Fibroblast of the aortic adventitia (primary cell): ENCODE results near the gene BAG5. TPM values are rescaled to one million over a fixed set of nuclear protein-coding genes. Genes with fewer than 3 reads are reported as not detected.

Experiments used
- DNase-seq: peaks from one replicate; pipeline ENCODE4 v3.0.0-alpha.2; 2010; ENCODE audit warnings: low read depth
- H3K4me3 ChIP-seq: 2 replicates; pipeline ENCODE4 v1.5.1; 2011; ENCODE audit warnings: low read depth, mild to moderate bottlenecking, control low read depth, low read length, moderate library complexity
- total RNA-seq: library from RNA; depleted of rRNA; stranded (reverse); fragments of >200 nt; gene quantifications from 2 replicates; pipeline ENCODE4 v1.2.3, GENCODE V29; 2012; ENCODE audit warnings: low replicate concordance
- TF ChIP-seq, protein P1 (sequence below): IDR thresholded peaks from 2 replicates; pipeline ENCODE4 v1.5.1; 2011; ENCODE audit warnings: mild to moderate bottlenecking, low read length, control low read depth, inconsistent platforms; ENCODE audit not compliant: insufficient read depth

BAG5 gene
- total RNA-seq, 1 donor: 37.9 TPM

DNA sequence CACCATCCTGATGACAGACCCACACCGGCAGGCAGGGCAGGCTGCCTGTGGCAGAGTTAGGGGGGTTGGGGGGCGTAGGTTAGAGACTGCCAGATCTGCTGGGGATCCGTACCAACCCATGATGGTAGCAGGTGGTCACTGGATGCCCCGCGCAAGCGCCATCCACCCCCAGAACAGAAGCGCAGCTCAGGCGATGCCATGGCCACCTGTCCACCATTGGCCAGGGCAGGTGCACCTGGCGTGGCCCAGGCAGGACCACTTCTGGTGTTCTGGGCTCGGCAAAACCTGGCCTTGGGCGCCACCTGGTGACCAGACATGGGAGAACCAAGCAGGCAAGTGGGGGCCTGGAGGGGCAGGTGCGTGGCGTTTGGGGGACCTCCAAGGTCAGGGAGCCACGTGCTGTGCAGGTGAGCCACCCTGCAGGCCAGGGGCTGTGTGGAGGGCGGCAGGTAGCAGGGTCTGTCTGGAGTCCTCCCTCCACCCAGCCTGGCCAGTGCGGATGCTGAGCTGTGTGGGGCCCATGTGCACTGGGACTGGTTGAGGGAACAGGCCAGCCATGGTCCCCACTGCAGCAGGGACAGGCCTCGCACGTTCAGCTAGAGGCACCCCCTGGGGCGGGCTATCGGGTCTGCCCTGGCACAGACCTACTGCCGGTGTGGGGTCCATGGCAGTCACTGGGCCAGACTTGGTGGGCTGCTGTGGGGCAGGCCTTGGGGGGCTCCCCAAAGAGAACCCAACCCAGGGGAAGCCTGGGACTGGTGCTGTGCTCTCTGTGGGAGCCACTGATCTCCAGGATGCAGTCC, 15.6 kb downstream of the BAG5 start:
- peak; percentile 52 for DNase-seq

DNA sequence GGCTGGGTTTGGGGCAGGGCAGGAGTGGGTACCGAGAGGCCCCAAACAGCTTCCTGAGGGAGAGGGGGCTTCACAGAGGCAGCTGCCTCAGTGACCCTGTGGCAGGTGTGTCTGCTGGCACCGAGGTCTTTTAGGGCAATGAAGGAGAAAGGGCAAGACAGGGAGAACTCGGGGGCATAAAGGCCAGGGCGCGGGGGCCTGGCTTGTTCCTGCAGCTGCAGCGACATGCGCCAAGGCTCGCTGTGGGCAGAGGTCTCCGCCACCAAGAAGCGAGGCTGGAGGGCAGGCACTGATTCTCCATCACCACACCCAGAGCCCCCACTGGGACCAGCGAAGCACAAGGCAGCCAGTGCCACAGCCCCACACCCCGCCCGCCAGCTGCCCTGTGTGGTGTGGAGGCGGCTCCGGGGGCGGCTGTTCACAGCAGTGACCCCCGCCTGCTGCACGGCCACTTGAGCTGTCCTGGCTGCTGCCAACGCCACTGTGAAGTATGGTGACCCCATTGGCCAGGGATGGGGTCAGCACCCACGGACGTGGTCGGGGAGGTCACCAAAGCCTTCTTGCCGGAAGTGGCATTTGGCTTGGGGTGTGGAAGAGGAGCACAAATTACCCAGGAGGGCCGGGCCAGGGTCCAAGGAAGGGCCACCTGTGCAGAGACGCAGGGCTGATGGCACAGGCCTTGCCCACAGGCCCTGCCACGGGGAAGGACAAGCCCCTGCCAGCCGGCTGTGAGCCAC, 16.4 kb downstream of the BAG5 start:
- TF ChIP-seq, protein P1, sequence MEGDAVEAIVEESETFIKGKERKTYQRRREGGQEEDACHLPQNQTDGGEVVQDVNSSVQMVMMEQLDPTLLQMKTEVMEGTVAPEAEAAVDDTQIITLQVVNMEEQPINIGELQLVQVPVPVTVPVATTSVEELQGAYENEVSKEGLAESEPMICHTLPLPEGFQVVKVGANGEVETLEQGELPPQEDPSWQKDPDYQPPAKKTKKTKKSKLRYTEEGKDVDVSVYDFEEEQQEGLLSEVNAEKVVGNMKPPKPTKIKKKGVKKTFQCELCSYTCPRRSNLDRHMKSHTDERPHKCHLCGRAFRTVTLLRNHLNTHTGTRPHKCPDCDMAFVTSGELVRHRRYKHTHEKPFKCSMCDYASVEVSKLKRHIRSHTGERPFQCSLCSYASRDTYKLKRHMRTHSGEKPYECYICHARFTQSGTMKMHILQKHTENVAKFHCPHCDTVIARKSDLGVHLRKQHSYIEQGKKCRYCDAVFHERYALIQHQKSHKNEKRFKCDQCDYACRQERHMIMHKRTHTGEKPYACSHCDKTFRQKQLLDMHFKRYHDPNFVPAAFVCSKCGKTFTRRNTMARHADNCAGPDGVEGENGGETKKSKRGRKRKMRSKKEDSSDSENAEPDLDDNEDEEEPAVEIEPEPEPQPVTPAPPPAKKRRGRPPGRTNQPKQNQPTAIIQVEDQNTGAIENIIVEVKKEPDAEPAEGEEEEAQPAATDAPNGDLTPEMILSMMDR: no peak
- H3K4me3 ChIP-seq: no peak overlapping the region
- no peak for DNase-seq

More for the DNA sequence above, 15.6 kb downstream of the BAG5 start:
- H3K4me3 ChIP-seq: no peak overlapping the region
- TF ChIP-seq, protein P1: peak; percentile 81

DNA sequence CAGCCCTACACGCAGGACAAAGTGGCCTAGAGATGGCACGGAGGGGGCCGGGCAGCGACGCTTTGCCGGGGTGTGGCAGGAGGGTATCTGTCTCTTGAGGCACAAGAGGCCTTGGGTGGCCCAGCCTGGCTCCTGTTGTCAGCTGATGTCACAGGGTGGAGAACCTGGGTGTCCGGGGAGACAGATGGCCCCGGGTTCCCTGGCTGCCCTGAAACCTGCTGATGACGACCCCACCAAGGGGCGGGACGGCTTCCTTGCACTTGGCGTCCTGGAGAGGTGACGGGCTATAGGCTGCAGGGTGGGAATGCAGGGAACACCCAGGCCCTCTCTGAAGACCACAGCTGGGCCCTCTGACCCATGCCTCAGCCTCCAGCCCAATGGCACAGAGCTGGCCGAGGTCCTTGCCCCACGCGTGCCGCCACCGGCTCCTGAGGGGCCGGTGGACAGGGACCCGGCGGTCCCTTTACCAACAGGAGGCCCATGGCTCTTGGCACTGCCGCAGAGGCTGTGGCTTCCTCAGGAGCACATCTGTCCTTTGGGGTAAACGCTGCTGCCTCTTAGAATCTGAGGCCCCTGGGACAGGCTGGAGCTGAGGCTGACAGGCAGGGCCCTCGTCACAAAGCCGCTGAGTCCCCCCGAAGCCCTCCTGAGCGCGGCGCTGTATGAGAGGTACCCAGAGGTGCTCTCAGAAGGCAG, 17.1 kb downstream of the BAG5 start:
- H3K4me3 ChIP-seq: no peak overlapping the region
- no peak for DNase-seq
- TF ChIP-seq, protein P1: no peak

DNA sequence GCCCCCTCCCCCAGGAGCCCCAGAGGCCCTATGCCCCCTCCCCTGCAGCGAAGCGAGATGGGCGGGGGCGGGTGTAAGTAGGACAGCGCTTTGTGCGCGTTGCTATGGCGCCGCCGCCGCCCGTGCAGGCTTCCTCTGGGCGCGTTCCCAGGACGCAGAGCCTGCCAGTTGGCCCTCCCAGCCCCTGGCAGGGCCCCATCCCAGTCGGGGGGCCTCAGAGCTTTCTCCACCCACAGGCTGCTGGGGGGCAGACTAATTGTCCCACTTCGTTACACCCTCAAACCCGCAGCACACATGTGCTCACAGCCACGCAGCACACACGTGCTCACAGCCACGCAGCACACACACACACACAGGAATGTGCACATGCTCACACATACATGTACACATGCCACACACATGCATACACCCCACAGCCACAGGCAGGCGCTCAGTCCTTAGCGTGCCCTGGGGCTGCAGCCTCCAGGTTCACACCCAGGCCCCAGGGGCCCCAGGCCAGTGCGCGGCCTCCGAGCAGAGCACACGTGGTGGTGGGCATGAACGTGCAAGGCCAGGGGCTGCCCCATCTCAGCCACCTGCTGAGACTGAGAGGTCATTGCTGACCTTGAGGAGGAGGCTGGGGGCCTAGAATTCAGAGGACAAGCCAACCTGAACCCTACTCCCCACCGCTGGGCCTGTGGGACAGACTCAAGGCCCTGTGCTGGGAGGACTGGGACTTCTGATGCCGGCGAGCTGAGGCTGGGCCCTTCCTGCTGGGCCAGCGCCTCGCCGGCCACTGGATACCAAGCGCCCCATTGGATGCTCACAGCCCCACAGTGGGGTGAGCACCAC, 17.9 kb downstream of the BAG5 start:
- no peak for DNase-seq
- no peak overlapping the region for H3K4me3 ChIP-seq
- TF ChIP-seq, protein P1: no peak

DNA sequence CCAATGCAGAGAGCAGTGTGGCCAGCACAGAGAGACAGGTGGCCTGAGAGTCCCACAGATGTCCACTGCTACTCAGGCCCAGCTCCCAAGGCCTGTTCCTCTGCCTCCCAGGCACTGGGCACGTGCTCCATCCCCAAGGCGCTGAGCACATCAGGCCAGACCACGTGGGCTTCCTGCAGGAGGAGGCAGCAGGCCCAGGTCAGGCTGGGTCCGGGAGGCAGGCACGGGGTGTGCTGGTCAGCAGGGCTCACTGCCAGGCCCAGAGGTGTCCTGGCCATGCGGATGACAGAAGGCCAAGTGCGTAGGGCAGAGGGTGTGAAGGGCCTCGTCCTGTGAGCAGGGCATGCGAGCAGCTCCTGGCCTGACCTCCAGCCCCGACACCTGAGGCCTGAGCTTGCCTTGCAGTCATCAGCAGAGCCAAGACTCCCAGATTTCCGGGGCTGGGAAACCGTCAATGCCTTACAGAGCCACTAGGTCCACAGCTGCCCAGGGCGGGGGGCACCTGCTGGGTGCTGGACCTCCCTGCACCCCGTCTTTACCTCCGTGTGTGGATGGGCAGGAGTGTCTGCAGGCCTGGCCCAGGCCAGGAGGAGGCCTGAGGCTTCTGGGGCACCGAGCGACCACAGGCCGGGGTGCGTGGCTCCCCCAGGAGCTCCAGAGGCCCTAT, 18.6 kb downstream of the BAG5 start:
- no peak for DNase-seq
- TF ChIP-seq, protein P1: no peak
- H3K4me3 ChIP-seq: no peak overlapping the region
